GM19240 (cell line): ENCODE data around the gene CEP85L.
"Not testable (repeated sequence)": the region's sequence is repeated elsewhere in the genome, so short reads cannot be mapped to it uniquely, and the experiment has no call there.

Experiments
- DNase-seq: peaks from one replicate; pipeline ENCODE4 v3.0.0; 2011; ENCODE audit warnings: low spot score; ENCODE audit not compliant: insufficient read length

Gene CEP85L

GRCh38 chr6:118434147-118434546, 217.2 kb downstream of the CEP85L start:
- not testable (repeated sequence) for DNase-seq

- not testable (repeated sequence) for DNase-seq
Measured at GRCh38 chr6:118421312-118421711, 230.1 kb downstream of the CEP85L start.

DNA sequence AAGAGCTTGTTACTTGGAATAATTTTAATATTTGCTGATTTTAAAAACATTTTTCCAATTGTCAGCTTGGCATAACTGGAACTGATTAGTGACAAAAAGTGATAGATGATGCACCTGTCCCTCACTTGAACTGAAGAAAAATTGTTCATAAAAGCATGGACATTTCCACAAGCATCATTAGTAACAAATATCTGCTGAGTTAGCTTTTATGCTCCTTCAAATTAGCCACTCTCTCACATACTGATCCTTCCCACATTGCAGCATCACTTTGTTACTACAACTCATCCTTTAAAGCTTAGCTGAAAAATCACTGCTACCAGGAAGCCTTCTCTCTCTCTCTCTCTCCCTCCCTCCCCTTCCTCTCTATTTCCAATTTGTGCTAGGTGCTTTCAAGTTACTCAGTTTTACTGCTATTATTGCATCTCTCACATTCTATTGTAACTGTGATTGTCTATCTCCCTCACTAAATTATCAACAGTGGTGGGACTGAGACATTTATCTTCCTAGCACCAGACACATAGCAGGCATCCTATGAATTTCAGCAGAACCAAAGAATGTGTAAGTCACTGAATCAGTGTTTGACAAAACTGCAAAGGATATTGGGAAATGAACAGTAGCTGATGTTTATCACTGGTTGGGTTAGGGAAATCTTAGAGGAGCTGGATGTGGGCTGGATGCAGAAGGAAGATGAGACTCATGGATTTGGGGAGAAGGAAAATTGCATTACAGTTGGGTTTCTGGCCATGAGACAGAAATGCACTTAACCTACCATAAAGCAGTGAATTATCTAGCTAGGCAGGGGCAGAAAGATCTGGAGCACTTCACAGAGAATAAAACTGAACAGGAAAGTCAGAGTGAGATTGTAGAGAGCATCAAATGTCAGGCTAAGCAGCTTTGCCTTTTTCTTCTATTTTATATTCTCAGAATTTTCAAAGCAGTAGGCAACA, 231.7 kb downstream of the CEP85L start:
- no peak for DNase-seq
